Endothelial cell of umbilical vein (primary cell): ENCODE data around the gene CACNA1S. TPM values are rescaled to one million over a fixed set of nuclear protein-coding genes. Genes with fewer than 3 reads are reported as not detected.

Experiments
- BruUV-seq: library from RNA; stranded (reverse); fragments of 400-500 nt; replicated peaks from 2 replicates; lab custom pipeline; 2021; lab: Mats Ljungman, UMichigan
- CTCF ChIA-PET: fragments of 300-600, 350-600 bp; sonication (Branson Sonifier 250); formaldehyde crosslinking; loops from one replicate; lab custom pipeline; 2021; ENCODE audit warnings: antibody characterized with exemption, inconsistent platforms; lab: Charles Lee
- POLR2A ChIA-PET: fragments of 300-600, 350-600 bp; sonication (Branson Sonifier 250); formaldehyde crosslinking; loops from one replicate; lab custom pipeline; 2021; ENCODE audit warnings: antibody characterized with exemption, inconsistent platforms; lab: Charles Lee
- DNase-seq: peaks from one replicate; pipeline ENCODE4 v3.0.0-alpha.2; 2011; ENCODE audit warnings: low read depth, low spot score
- FAIRE-seq: peaks from 2 replicates; lab custom pipeline; 2011; peaks lifted over from hg19 to GRCh38; lab: Jason Lieb, UNC
- H2AFZ ChIP-seq: 2 replicates; pipeline ENCODE4 v1.6.0; 2012; ENCODE audit warnings: low read depth, low read length, control low read depth, inconsistent platforms
- H3K27ac ChIP-seq: 2 replicates; pipeline ENCODE4 v1.5.1; 2011; ENCODE audit warnings: low read depth, mild to moderate bottlenecking, control low read depth, low read length, moderate library complexity; ENCODE audit not compliant: insufficient read depth
- H3K27me3 ChIP-seq, 2 experiments: 2 replicates each; pipeline versions ENCODE4 v1.6.0 to v1.6.1; 2011; ENCODE audit warnings: low read length in 2 of 2, mixed read lengths in 1 of 2; ENCODE audit not compliant: control insufficient read depth in 2 of 2, insufficient read depth in 2 of 2
- H3K36me3 ChIP-seq, 2 experiments: 2 replicates in 1 of 2; 3 replicates in 1 of 2; pipeline ENCODE4 v1.5.1; 2011; ENCODE audit warnings: low read length in 2 of 2, mild to moderate bottlenecking in 1 of 2, moderate library complexity in 1 of 2; ENCODE audit not compliant: control insufficient read depth in 2 of 2, insufficient read depth in 2 of 2; ENCODE audit errors: extremely low read depth in 1 of 2
- H3K4me1 ChIP-seq: 3 replicates; pipeline ENCODE4 v1.5.1; 2011; ENCODE audit warnings: mild to moderate bottlenecking, low read length; ENCODE audit not compliant: control insufficient read depth, insufficient read depth; ENCODE audit errors: extremely low read depth
- H3K4me2 ChIP-seq: 2 replicates; pipeline ENCODE4 v1.6.1; 2011; ENCODE audit warnings: low read length, control low read depth, mixed read lengths; ENCODE audit not compliant: insufficient read depth
- H3K4me3 ChIP-seq, 3 experiments: fragments of 200-600 bp in 1 of 3; sonication (generic), shearing (Covaris generic) in 1 of 3; replicated peaks in 1 of 3; 2 replicates each; pipeline ENCODE4 v1.5.1; 2011 to 2016; ENCODE audit warnings: control low read depth in 3 of 3, low read length in 3 of 3, mild to moderate bottlenecking in 2 of 3, inconsistent platforms in 1 of 3, low read depth in 1 of 3, moderate library complexity in 1 of 3; ENCODE audit not compliant: insufficient read depth in 1 of 3
- H3K79me2 ChIP-seq: 2 replicates; pipeline ENCODE4 v1.6.0; 2012; ENCODE audit warnings: low read length, inconsistent platforms; ENCODE audit not compliant: control insufficient read depth, insufficient read depth
- H3K9ac ChIP-seq: replicated peaks from 2 replicates; pipeline ENCODE3; 2011; ENCODE audit warnings: low read length, control low read depth; ENCODE audit not compliant: insufficient read depth; ENCODE audit errors: extremely low read depth
- H3K9me1 ChIP-seq: replicated peaks from 3 replicates; pipeline ENCODE4 v1.6.0; 2011; ENCODE audit warnings: mild to moderate bottlenecking, low read length; ENCODE audit not compliant: control insufficient read depth, insufficient read depth; ENCODE audit errors: extremely low read depth
- H3K9me3 ChIP-seq: replicated peaks from 2 replicates; pipeline ENCODE4 v1.5.1; 2012; ENCODE audit warnings: low read length, inconsistent platforms; ENCODE audit not compliant: control insufficient read depth, insufficient read depth
- H4K20me1 ChIP-seq: replicated peaks from 2 replicates; pipeline ENCODE3; 2011; ENCODE audit warnings: mild to moderate bottlenecking, low read length; ENCODE audit not compliant: control insufficient read depth, insufficient read depth; ENCODE audit errors: extremely low read depth
- CTCF ChIP-seq, 2 donors: IDR thresholded peaks; 1 replicate in 1 of 2; 2 replicates in 1 of 2; pipeline ENCODE4 v1.5.1; 2011; ENCODE audit warnings: low read length in 2 of 2, mild to moderate bottlenecking in 2 of 2, moderate library complexity in 2 of 2, control low read depth in 1 of 2, inconsistent platforms in 1 of 2, low read depth in 1 of 2; ENCODE audit not compliant: insufficient read depth in 1 of 2; ENCODE audit errors: extremely low read depth in 1 of 2
- EZH2 ChIP-seq: IDR thresholded peaks from 2 replicates; pipeline ENCODE4 v1.6.1; 2012; ENCODE audit warnings: borderline replicate concordance, low read depth, mild to moderate bottlenecking, moderate library complexity, low read length, inconsistent platforms; ENCODE audit not compliant: severe bottlenecking
- FOS ChIP-seq: IDR thresholded peaks from 2 replicates; pipeline ENCODE4 v1.6.1; 2011; ENCODE audit warnings: mild to moderate bottlenecking, low read length, moderate library complexity, borderline replicate concordance; ENCODE audit not compliant: insufficient read depth
- GATA2 ChIP-seq: IDR thresholded peaks from 2 replicates; pipeline ENCODE4 v1.7.0; 2011; ENCODE audit warnings: low read depth, mild to moderate bottlenecking, moderate library complexity, mixed read lengths, low read length; ENCODE audit not compliant: insufficient read length, insufficient read depth
- JUN ChIP-seq: IDR thresholded peaks from 2 replicates; pipeline ENCODE4 v1.6.1; 2011; ENCODE audit warnings: borderline replicate concordance, low read depth; ENCODE audit not compliant: insufficient read length, insufficient read depth
- MYC ChIP-seq: IDR thresholded peaks from one replicate; pipeline ENCODE4 v1.6.1; 2011; ENCODE audit warnings: mild to moderate bottlenecking, low read depth, low read length
- POLR2A ChIP-seq: IDR thresholded peaks from 2 replicates; pipeline ENCODE4 v1.6.1; 2012; ENCODE audit warnings: low read depth, mild to moderate bottlenecking, control low read depth, low read length
- POLR2AphosphoS5 ChIP-seq: IDR thresholded peaks from 2 replicates; pipeline ENCODE4 v1.6.1; 2012; ENCODE audit warnings: low read depth, mild to moderate bottlenecking, control low read depth, low read length, moderate library complexity; ENCODE audit not compliant: insufficient read depth
- dilution Hi-C: fragments of 300-500 bp; cut with MboI; formaldehyde crosslinking; loops from one replicate; pipeline ENCODE4 v1.15.0; 2019; ENCODE audit warnings: low sequenced_read_pairs; ENCODE audit not compliant: extremely low pct_ligation_motif_present
- intact Hi-C: fragments of 100-400 bp; cut with micrococcal nuclease; formaldehyde crosslinking; loops from one replicate; pipeline ENCODE4 v1.10.0; 2022
- polyA plus RNA-seq, 4 experiments: library from polyadenylated mRNA; depleted of rRNA in 3 of 4; stranded (reverse) in 3 of 4; unstranded in 1 of 4; fragments of >200 nt; gene quantifications; 2 replicates each; pipeline versions ENCODE4 v1.2.1 to v1.2.3, GENCODE V29; 2011 to 2012; ENCODE audit warnings: missing spikeins in 1 of 4
- total RNA-seq: library from RNA; stranded (reverse); gene quantifications from 2 replicates; pipeline ENCODE4 v1.2.3, GENCODE V29; 2021
- TF ChIP-seq, protein P1 (sequence below): IDR thresholded peaks from 2 replicates; pipeline ENCODE4 v1.6.1; 2011; ENCODE audit not compliant: insufficient read depth, insufficient read length

CACNA1S gene
- total and polyA plus RNA-seq, 2 donors (not counting 3 experiments of a cell fraction or from before 2014, with no cell fraction given), result not detected

- H3K36me3 ChIP-seq, result no peaks in the 10 kb centered on the region
- H4K20me1 ChIP-seq, result no peaks in the 10 kb centered on the region
- POLR2A ChIA-PET, result no interaction called here
- no peaks in the 10 kb centered on the region for H3K9me1 ChIP-seq
- DNase-seq (no peak), FAIRE-seq (no peak)
- intact Hi-C loops, result no loop called here
- H3K9me3 ChIP-seq, result no peaks in the 10 kb centered on the region
- H3K79me2 ChIP-seq, result no peaks in the 10 kb centered on the region
- TF ChIP-seq JUN (no peak), MYC (no peak), POLR2AphosphoS5 (no peak), EZH2 (no peak), GATA2 (no peak), FOS (no peak), CTCF (IDR thresholded peaks at IDR 0.05; ENCODE audit: extremely low read depth in 1 of 2, insufficient read depth in 1 of 2, low read depth in 1 of 2, low read length in 2 of 2) (no peak), POLR2A (no peak)
- TF ChIP-seq, protein P1, sequence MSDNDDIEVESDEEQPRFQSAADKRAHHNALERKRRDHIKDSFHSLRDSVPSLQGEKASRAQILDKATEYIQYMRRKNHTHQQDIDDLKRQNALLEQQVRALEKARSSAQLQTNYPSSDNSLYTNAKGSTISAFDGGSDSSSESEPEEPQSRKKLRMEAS, result no peak
- BruUV-seq, result no TSS peak
- no peak overlapping the region for H3K9ac ChIP-seq
- H2AFZ ChIP-seq, result no peak overlapping the region
- CTCF ChIA-PET, result interaction anchor here (0.9 to 1.9 kb wide), 7 partner anchors 12 to 127 kb away, joined by 3 to 6 read pairs (median 3); no protein-coding TSS in a partner anchor
- H3K27ac ChIP-seq, result no peak overlapping the region
- no peak overlapping the region for H3K4me3 ChIP-seq
- dilution Hi-C loops, result no loop called here
- H3K27me3 ChIP-seq, result peaks cover 0 to 6% of the 10 kb centered on the region in 2 experiments
- no peak overlapping the region for H3K4me2 ChIP-seq
- no peaks in the 10 kb centered on the region for H3K4me1 ChIP-seq
Observed at GRCh38 chr1:201098992-201099677, 13.1 kb downstream of the CACNA1S start.
